Ecto neural progenitor cell (in vitro differentiated cells): ENCODE data around the gene MMP19.
A peak's percentile ranks its signal among the peaks of the same experiment; 100 is the strongest.
"Not testable (repeated sequence)": the region's sequence is repeated elsewhere in the genome, so short reads cannot be mapped to it uniquely, and the experiment has no call there.

Source experiments
- DNase-seq: peaks from one replicate; pipeline ENCODE4 v3.0.0-alpha.2; 2018; ENCODE audit warnings: low spot score

MMP19 gene

DNA sequence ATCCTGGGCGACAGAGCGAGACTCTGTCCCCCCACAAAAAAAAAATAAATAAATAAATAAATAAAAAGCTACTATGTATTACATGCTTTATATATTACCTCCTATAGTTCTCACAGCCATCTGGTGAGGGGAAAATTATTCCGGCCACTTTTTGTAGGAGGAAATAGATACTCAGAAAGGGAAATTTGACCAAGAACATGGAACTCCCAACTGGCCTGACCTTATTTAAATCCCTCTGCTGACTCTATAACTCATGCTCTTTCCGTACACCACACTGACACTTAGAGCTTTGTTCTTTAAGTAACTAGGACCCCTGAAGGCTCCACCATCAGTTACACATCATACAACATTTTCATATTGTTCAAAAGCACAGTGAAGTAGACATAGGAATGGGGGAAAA lies 2.2 kb upstream of the MMP19 start:
- DNase-seq, result no peak

- DNase-seq, result no peak
These were observed 695 bp upstream of the MMP19 start for GRCh38 chr12:55843431-55843830.

- no peak for DNase-seq
These were observed 2.0 kb downstream of the MMP19 start for GRCh38 chr12:55840581-55841351.

DNA sequence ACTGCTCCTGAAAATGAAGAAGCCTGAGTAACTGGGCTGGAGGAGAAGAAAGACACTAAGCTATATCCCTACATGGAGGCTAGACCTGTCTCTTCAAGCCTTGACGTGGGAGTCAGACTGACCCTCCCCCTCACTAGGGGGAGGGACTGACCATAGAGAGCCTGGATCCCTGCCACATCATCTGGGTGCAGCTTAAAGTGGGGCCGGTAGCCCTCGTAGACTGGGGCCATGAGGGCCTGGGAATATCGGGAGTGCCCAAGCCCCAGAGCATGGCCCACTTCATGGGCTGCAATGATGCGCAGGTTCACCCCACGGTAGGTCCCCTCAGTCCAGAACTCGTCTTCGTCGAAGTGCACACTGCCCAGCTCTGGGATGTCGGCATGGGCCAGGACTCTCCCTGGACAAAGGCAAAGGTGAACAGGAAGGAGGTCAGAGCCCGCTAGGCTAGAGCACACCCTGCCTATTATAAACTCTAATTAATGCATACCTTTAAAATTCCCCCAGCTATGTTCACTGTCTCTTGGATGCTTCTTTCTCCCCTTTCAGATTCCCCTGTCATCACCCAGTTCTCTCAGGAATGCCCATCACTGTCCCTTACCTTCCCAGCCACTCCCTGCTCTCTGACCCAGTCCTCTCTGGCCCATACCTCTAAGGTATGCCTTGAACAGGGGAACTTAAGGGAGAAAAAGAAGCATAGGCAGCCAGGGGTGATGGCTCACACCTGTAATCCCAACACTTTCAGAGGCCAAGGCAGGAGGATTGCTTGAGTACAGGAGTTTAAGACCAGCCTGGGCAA lies 3.2 kb downstream of the MMP19 start:
- no peak for DNase-seq

GRCh38 chr12:55838361-55838760 lies 4.4 kb downstream of the MMP19 start:
- no peak for DNase-seq

GRCh38 chr12:55834400-55834799 lies 8.3 kb downstream of the MMP19 start:
- not testable (repeated sequence) for DNase-seq

- no peak for DNase-seq
These were observed 9.7 kb downstream of the MMP19 start for GRCh38 chr12:55833056-55833455.

DNA sequence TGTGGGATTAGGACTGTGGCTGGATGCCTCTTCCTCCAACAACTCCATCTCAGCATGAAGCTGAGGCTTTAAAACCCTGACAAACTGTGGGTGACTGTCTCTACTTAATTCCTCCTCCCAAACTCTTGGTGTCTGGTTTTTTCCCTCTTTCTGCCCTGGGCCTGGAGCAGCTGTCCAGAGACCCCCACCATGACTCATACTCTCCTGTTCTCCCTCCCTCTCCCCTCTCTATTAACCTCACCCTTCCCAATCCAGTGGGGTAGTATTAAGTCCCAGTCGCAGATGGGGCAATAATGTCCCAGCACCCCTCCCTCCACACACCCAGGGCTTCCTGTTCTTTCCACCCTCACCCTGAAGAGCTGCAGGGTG lies 11.3 kb downstream of the MMP19 start:
- no peak for DNase-seq

GRCh38 chr12:55830601-55831446 lies 11.9 kb downstream of the MMP19 start:
- DNase-seq, result peak; percentile 90

GRCh38 chr12:55829967-55830600 lies 12.7 kb downstream of the MMP19 start:
- DNase-seq, result peak; percentile 85

GRCh38 chr12:55828357-55828756 lies 14.4 kb downstream of the MMP19 start:
- no peak for DNase-seq

DNA sequence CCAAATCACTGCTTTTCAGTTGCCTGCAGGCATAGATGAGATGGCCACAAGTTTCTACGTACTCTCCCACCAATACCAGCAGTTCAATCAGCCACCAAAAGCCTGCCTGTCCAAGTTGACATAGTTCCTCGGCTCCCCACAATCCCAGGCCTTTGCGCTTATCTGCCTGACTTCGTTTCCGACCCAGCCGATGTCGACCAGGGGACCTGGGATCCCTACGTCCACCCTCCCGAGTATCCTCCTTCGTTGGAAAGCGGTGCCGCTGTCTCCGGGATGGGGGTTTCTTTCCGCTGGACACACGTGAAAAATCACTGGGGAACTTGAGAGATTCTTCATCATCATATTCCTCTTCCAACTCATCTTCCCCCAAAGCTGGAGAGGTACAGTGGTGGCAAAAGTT lies 14.9 kb downstream of the MMP19 start:
- DNase-seq, result no peak

DNA sequence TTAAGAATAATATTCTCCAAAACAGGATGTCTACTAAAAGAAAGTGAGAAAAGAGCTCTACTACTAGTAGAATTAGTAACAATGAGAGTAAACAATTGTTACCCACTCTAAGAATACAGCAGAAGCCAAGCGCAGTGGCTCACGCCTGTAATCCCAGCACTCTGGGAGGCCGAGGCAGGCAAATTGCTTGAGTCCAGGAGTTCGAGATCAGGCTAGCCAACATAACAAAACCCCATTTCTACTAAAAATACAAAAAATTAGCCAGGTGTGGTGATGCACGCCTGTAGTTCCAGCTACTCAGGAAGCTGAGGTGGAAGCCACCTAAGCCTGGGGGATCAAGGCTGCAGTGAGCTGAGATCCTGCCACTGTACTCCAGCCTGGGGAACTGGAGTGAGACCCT lies 18.0 kb downstream of the MMP19 start:
- no peak for DNase-seq

- no peak for DNase-seq
These were observed 19.3 kb downstream of the MMP19 start for GRCh38 chr12:55823419-55823818.

- DNase-seq, result peak; percentile 32
These were observed 20.5 kb downstream of the MMP19 start for GRCh38 chr12:55822228-55822627.

DNA sequence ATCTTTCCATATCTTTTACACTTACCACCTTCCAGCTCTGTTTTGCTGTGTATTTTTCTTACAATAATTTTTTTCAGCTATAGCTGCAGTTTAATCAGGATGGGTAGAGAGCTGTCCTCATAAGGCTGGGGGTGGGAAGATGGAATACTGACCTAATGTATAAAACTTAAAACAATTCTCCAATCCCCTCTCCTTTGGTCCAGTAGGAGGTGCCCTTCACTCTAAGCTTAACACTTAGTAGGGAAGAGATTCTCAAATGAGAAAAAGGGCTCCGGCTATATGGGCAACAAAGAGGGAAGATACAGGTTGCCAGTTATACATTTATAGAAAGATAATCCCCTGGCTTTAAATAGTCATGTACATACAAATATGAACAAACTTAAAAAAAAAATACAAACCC lies 22.1 kb downstream of the MMP19 start:
- peak; percentile 3 for DNase-seq

DNA sequence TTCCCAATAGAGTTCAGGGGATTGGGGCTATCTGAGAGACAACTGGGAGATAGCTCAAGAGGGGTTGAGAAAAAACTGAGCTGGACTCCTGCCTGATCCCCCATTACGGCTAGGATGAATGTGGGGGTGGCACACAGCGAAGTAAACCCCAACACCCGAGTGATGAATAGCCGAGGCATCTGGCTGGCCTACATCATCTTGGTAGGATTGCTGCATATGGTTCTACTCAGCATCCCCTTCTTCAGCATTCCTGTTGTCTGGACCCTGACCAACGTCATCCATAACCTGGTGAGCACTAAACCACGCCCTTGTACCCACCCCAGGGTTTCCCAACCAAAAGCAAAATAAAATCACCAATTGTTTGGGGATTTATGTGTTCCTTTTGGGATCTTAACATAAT lies 23.9 kb downstream of the MMP19 start:
- no peak for DNase-seq

DNA sequence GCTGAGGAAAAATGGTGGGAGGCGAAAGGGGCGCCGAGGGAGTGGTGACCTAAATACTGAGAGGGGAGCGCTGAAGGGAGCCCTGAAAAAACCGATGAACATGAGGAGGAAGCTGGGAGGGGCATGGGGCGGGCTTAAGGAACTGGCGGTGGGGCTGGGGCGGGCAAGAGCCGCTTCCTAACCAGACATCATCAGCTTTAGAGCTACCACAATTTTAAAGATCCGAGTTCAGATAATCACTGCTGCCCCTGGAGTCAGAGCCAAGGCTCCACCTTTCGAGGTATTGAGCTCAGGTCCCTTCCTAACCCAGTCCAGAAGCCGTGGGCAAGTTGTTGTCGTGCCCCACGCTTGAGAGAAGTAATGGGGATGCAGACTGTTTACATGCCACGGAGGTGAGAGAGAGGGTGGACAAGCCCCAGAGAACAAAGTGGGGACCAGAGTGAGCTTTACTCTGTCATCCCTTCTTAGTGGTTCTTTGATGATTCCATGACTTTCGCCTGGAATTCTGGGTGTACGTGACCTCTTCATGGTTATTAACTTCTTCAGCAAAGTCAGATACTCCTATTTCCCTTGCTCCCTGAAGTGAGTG lies 24.5 kb downstream of the MMP19 start:
- DNase-seq, result no peak

GRCh38 chr12:55817345-55818139 lies 25.2 kb downstream of the MMP19 start, which contains the start of the genes ORMDL2 and SARNP:
Gene ORMDL2 (plus strand): TSS chr12:55818041. CDS start chr12:55819000, 959 bp downstream.
Gene SARNP (minus strand): TSS chr12:55817724. CDS start chr12:55817701, 23 bp downstream.
- DNase-seq, result peak; percentile 99

GRCh38 chr12:55816881-55817344 lies 25.8 kb downstream of the MMP19 start:
- no peak for DNase-seq

GRCh38 chr12:55815473-55815872 lies 27.3 kb downstream of the MMP19 start:
- DNase-seq, result no peak
